ENCODE results near the gene UBE2S. TPM values are rescaled to one million over a fixed set of nuclear protein-coding genes. Genes with fewer than 3 reads are reported as not detected.
"Not testable (repeated sequence)": the region's sequence is repeated elsewhere in the genome, so short reads cannot be mapped to it uniquely, and the experiment has no call there.

UBE2S gene
- total RNA-seq, 2 donors from 2014 or later = 202 to 246 TPM

- peaks cover 39% of the 10 kb centered on the region for H3K27me3 Mint-ChIP-seq (ENCODE audit: insufficient read depth)
- no peak for DNase-seq
Measured at GRCh38 chr19:55410168-55410567, 2.6 kb upstream of the UBE2S start.

GRCh38 chr19:55409179-55409578 is 1.6 kb upstream of the UBE2S start:
- Histone ChIP-seq H3K36me3 (ENCODE audit: control insufficient read depth, insufficient read depth, low read length) (peaks cover 25% of the 10 kb centered on the region), H3K4me3 (ENCODE audit: low read length) (peak overlapping the region; percentile 78), H3K9me3 (ENCODE audit: control insufficient read depth, low read length) (peaks cover 31% of the 10 kb centered on the region)
- Mint-ChIP-seq H3K27me3 (ENCODE audit: insufficient read depth) (peaks cover 33% of the 10 kb centered on the region), H3K36me3 (ENCODE audit: low read depth) (peaks cover 26% of the 10 kb centered on the region), H3K9me3 (peaks cover 31% of the 10 kb centered on the region), H3K4me1 (peaks cover 14% of the 10 kb centered on the region)
- not testable (repeated sequence) for H3K27ac Mint-ChIP-seq; DNase-seq; H3K27ac ChIP-seq (ENCODE audit: low read depth, low read length); H3K4me1 ChIP-seq (ENCODE audit: control insufficient read depth, insufficient read depth, low read length); H3K4me3 Mint-ChIP-seq; H3K27me3 ChIP-seq (ENCODE audit: control insufficient read depth, insufficient read depth, low read length, poor library complexity, severe bottlenecking); H3K9ac ChIP-seq (ENCODE audit: extremely low read depth, low read length, poor library complexity, severe bottlenecking)
- 90 to 100% methylated on average over 1 to 8 of the region's 8 CpGs for WGBS, 2 experiments (ENCODE audit: insufficient coverage in 1 of 2, insufficient read length in 1 of 2)

More at GRCh38 chr19:55410168-55410567, 2.6 kb upstream of the UBE2S start:
- Mint-ChIP-seq H3K27ac (no peak overlapping the region), H3K4me3 (no peak overlapping the region), H3K9me3 (peaks cover 31% of the 10 kb centered on the region), H3K4me1 (peaks cover 14% of the 10 kb centered on the region), H3K36me3 (ENCODE audit: low read depth) (peaks cover 24% of the 10 kb centered on the region)
- no peak for TF ChIP-seq CTCF (conservative IDR thresholded peaks at IDR 0.05)
- Histone ChIP-seq H3K27ac (ENCODE audit: low read depth, low read length) (no peak overlapping the region), H3K4me1 (ENCODE audit: control insufficient read depth, insufficient read depth, low read length) (peaks cover 2% of the 10 kb centered on the region), H3K27me3 (ENCODE audit: control insufficient read depth, insufficient read depth, low read length, poor library complexity, severe bottlenecking) (no peaks in the 10 kb centered on the region), H3K36me3 (ENCODE audit: control insufficient read depth, insufficient read depth, low read length) (peaks cover 17% of the 10 kb centered on the region), H3K9me3 (ENCODE audit: control insufficient read depth, low read length) (peaks cover 31% of the 10 kb centered on the region), H3K9ac (ENCODE audit: extremely low read depth, low read length, poor library complexity, severe bottlenecking) (no peak overlapping the region), H3K4me3 (ENCODE audit: low read length) (peak overlapping the region; percentile 34)
- WGBS, 2 experiments (ENCODE audit: insufficient coverage in 1 of 2, insufficient read length in 1 of 2) = 75 to 93% methylated on average over 2 of the region's 2 CpGs

- H3K9me3 Mint-ChIP-seq = peaks cover 31% of the 10 kb centered on the region
- peaks cover 14% of the 10 kb centered on the region for H3K4me1 Mint-ChIP-seq
- no peak for TF ChIP-seq CTCF (conservative IDR thresholded peaks at IDR 0.05)
- peaks cover 32% of the 10 kb centered on the region for H3K36me3 Mint-ChIP-seq (ENCODE audit: low read depth)
- peaks cover 31% of the 10 kb centered on the region for H3K27me3 Mint-ChIP-seq (ENCODE audit: insufficient read depth)
- H3K36me3 ChIP-seq (ENCODE audit: control insufficient read depth, insufficient read depth, low read length) = peaks cover 30% of the 10 kb centered on the region
- H3K27me3 ChIP-seq (ENCODE audit: control insufficient read depth, insufficient read depth, low read length, poor library complexity, severe bottlenecking) = no peaks in the 10 kb centered on the region
- peaks cover 2% of the 10 kb centered on the region for H3K4me1 ChIP-seq (ENCODE audit: control insufficient read depth, insufficient read depth, low read length)
- peak overlapping the region; percentile 78 for H3K4me3 ChIP-seq (ENCODE audit: low read length)
- peak overlapping the region; percentile 78 for H3K27ac ChIP-seq (ENCODE audit: low read depth, low read length)
- H3K27ac Mint-ChIP-seq = peak overlapping the region; percentile 92
- no peak overlapping the region for H3K9ac ChIP-seq (ENCODE audit: extremely low read depth, low read length, poor library complexity, severe bottlenecking)
- no peak for DNase-seq
- H3K4me3 Mint-ChIP-seq = peak overlapping the region; percentile 79
- H3K9me3 ChIP-seq (ENCODE audit: control insufficient read depth, low read length) = peaks cover 31% of the 10 kb centered on the region
- 73 to 76% methylated on average over 8 to 9 of the region's 9 CpGs for WGBS, 2 experiments (ENCODE audit: insufficient coverage in 1 of 2, insufficient read length in 1 of 2)
Measured at GRCh38 chr19:55408533-55408872, 915 bp upstream of the UBE2S start.

Measured in endodermal cell (in vitro differentiated cells).